GM21360 (cell line): ENCODE data around the gene KBTBD7.
A peak's percentile ranks its signal among the peaks of the same experiment; 100 is the strongest.
"Not testable (repeated sequence)": the region's sequence is repeated elsewhere in the genome, so short reads cannot be mapped to it uniquely, and the experiment has no call there.

Experiments used
- ATAC-seq: cut with Tn5 transposase; IDR thresholded peaks from one replicate; pipeline ENCODE4 v1.9.1; 2021; ENCODE audit warnings: mild to moderate bottlenecking, moderate library complexity; ENCODE audit not compliant: unreplicated experiment

The KBTBD7 gene

GRCh38 chr13:41199526-41199925 is 5.2 kb upstream of the KBTBD7 start:
- peak; percentile 50 for ATAC-seq

GRCh38 chr13:41199079-41199478 is 4.7 kb upstream of the KBTBD7 start:
- ATAC-seq = no peak

GRCh38 chr13:41196620-41197019 is 2.3 kb upstream of the KBTBD7 start:
- ATAC-seq = no peak

- ATAC-seq = no peak
Measured at GRCh38 chr13:41196011-41196410, 1.6 kb upstream of the KBTBD7 start.

- ATAC-seq = no peak
Measured at GRCh38 chr13:41193469-41193868, 900 bp downstream of the KBTBD7 start.

- no peak for ATAC-seq
Measured at GRCh38 chr13:41188584-41188983, 5.8 kb downstream of the KBTBD7 start.

- no peak for ATAC-seq
Measured at GRCh38 chr13:41186481-41186880, 7.9 kb downstream of the KBTBD7 start.

- no peak for ATAC-seq
Measured at GRCh38 chr13:41182231-41182630, 12.1 kb downstream of the KBTBD7 start.

GRCh38 chr13:41179593-41180250 is 14.6 kb downstream of the KBTBD7 start:
- no peak for ATAC-seq

- no peak for ATAC-seq
Measured at GRCh38 chr13:41178040-41178439, 16.3 kb downstream of the KBTBD7 start.

- ATAC-seq = no peak
Measured at GRCh38 chr13:41177616-41178015, 16.8 kb downstream of the KBTBD7 start.

GRCh38 chr13:41175576-41175975 is 18.8 kb downstream of the KBTBD7 start:
- not testable (repeated sequence) for ATAC-seq

- ATAC-seq = no peak
Measured at GRCh38 chr13:41162151-41162550, 32.2 kb downstream of the KBTBD7 start.

GRCh38 chr13:41159174-41159573 is 35.2 kb downstream of the KBTBD7 start:
- no peak for ATAC-seq

GRCh38 chr13:41157048-41157717 is 37.2 kb downstream of the KBTBD7 start:
- ATAC-seq = no peak

GRCh38 chr13:41156620-41157019 is 37.7 kb downstream of the KBTBD7 start:
- no peak for ATAC-seq

GRCh38 chr13:41154042-41154441 is 40.3 kb downstream of the KBTBD7 start:
- ATAC-seq = no peak

- no peak for ATAC-seq
Measured at GRCh38 chr13:41152005-41152404, 42.4 kb downstream of the KBTBD7 start.

- no peak for ATAC-seq
Measured at GRCh38 chr13:41150058-41150457, 44.3 kb downstream of the KBTBD7 start.

GRCh38 chr13:41148419-41149283 is 45.7 kb downstream of the KBTBD7 start:
- no peak for ATAC-seq

- ATAC-seq = no peak
Measured at GRCh38 chr13:41145136-41145908, 49.0 kb downstream of the KBTBD7 start.
